ENCODE measurements around the gene MAP2K1.
A peak's percentile ranks its signal among the peaks of the same experiment; 100 is the strongest.

MAP2K1 gene

DNA sequence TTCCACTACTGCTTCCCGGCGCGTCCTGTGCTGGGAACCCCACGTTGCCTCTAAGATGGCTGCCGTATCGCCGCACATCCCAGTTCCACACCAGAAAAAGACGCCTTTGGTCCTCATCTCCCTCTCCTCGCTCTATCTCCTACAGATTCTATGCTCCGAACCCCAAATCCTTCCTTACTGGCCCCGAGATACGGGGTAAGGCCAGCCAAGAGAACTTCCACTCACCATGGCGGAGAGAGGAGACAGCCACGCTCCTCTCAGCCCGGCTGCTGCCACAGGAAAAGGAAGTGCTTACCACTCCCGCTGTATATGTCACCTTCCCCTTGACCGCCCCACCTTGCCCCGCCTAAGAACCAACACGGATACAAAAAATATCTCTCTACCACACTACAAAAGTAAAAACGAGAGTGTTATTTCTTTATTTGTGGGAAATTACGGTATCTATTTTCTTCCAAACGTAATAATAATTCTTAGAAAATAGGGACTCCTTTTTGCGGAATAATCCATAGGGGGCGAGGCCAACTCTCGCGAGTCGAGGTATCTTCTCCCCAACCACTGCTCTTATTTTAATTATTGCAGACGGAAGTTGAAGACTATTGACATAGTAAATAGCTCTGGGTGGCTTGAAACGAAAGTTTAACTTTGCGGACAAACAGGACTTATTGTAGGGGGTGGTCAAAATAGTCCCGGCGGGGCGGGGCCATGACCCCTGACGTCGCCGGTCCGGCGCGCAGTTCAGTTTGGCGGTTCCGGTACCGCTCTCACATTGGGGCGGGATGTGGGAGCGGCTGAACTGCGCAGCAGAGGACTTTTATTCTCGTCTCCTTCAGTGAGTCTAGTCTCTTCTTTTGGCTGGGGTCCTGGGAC is 118.1 kb downstream of the MAP2K1 start, which contains the start of the genes RPL4 and ZWILCH:
TSS of gene RPL4 (minus strand) at position 293 of the 867 bp plus-strand sequence. CDS start at position 228, 65 bp downstream.
TSS of gene ZWILCH (plus strand) at position 764 of the 867 bp plus-strand sequence. CDS start at position 777, 13 bp downstream.
- DNase-seq (ENCODE audit: low spot score): peak; percentile 83

DNA sequence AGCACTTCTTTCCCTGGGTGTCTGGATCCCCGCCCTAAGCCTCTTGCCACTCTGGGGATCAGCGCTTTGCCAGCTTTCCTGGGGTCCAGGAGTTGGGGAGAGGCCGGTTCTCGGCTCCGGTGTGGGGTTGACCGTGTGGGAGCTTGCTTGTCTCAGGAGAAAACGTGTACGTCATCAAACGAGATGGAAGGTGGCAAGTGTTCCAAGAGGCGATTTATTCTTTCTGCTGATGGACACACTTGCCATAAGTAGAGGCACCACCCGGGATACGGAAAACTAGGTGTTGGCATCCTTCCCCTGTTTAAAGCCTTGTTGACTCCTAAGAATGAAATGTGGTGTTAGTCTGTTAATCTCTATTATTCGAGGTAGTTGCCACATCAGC is 118.7 kb downstream of the MAP2K1 start:
- no peak for DNase-seq (ENCODE audit: low spot score)

DNA sequence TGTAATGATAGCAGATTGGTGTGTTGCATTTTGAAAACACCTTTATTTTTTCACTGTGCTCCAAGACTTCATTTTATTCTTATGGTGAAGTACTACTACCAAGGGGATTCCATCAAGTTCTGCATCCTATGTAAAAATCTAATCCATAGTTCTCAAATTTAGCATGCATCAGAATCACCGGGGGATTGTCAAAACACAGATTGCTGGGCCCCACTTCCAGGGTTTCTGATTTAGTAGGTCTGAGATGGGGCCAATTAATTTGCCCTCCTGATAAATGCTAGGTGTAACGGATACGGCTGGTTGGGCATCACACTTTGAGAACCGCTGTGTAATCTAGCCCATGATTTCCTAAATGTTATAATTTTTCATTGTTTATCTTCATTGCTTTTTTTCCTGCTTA is 119.1 kb downstream of the MAP2K1 start:
- DNase-seq (ENCODE audit: low spot score): no peak

DNA sequence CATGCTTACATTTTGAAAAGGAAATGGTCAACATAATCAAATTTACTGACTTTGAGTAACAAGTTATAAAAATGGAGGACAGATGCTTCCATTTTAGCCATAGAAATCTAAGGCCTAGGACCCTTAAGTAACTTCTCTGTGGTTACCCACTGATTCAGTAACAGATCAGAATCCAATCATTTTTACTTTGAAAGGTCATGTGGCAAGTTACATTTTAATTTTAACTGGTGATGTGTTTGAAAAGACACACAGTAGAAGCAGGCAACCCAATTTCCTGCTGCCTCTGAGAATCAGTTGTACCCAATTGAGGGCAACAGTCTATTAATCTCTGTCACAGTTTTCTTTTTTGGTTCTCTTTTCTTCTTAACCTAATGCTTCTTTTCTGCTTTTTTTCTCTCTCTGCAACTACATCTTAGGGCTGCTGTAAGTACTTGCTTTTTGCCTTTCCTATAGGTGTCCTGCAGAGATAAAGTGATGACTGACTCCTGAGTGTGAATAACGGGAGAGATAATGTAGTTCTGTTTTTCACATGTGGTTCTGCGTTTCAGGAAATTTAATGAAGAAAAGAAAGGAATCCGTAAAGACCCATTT is 121.7 kb downstream of the MAP2K1 start:
- DNase-seq (ENCODE audit: low spot score): no peak

DNA sequence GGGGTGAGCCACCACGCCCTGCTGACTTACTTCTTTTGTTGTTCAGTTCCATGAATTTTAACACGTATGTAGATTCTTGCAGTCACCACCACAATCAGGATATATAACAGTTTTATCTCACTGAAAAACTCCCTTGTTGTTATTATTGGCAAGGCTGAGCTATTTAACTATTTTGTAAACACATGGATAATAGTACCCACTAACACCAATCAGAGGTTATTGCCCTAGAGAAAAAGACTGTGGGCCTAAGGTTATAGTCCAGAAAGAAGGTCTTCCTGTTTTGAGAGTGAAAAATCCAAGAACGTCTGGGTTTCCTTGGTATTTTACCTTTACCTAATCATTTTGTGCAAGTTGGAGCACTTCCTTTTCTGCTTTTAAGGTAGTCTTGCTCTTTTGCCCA is 127.9 kb downstream of the MAP2K1 start:
- DNase-seq (ENCODE audit: low spot score): no peak

DNA sequence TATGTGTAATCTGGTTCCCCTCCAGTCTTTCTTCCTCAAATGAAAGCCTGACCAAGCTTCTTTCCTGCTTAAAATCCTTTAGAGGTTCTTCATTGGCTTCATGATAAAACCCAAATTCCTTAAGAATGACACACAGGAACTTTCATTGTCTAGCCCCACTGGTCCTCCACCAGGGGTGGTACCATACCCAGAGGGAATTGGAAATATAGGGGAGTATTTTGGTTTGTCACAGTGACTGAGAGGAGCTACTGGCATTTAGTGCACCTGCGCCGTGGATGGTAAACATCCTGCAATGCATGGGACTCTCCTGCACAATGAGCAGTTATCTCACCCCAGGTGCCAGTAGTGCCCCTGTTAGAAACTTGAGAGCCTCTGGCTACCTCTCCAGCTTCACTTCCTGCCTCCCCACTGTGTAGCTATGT is 129.2 kb downstream of the MAP2K1 start:
- no peak for DNase-seq (ENCODE audit: low spot score)

DNA sequence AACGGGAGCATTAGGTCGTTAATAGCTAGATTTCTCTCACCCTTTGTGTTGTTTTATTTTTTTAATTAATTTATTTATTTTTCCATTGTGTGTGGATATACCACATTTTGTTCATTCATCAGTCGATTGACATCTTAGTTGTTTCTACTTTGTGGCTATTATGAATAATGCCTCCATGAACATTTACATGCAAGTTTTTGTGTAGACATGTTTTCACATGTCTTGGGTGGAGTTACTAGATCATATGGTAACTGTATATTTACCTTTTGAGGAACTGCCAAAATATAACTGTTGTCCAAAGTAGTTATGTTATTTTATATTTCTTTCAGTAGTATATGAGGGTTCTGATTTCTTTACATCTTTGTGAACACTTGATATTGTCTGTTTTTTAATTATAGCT is 137.2 kb downstream of the MAP2K1 start:
- no peak for DNase-seq (ENCODE audit: low spot score)

DNA sequence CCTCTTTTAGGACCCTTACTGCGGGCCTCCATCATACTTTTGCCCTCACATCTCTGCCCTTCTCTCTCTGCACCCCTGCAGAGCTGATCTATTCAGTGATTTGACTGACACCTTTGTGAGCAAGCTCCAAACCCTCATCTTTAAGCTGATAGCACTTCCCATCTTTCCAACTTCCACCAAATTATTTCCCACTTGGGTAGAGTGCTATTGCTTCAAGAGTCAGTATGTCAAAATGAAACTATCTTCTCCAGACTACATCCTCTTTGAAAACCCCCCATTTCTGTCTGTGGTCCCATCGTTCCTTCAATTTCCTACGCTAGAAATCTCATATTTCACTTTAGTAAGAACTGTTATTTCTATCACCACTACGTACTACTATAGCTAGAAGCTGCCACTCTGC is 138.1 kb downstream of the MAP2K1 start:
- peak; percentile 6 for DNase-seq (ENCODE audit: low spot score)

DNA sequence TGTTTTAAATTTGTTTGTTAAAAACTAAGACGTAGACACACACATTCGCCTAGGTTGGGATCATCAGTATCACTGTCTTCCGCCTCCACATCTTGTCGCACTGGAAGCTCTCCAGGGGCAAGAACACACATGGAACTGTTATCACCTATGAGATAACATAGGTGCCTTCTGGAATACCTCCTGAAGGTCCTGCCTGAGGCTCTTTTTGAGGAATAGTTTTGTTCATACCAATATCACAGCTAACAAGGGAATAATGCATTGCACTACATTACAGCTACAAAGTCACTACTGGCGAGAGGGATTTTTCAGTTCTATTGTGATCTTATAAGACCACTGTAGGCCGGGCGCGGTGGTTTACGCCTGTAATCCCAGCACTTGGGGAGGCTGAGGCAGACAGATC is 148.3 kb downstream of the MAP2K1 start:
- no peak for DNase-seq (ENCODE audit: low spot score)
